Gastrocnemius medialis (tissue), 4 donors: Measurements from ENCODE around the gene RAI1. TPM values are rescaled to one million over a fixed set of nuclear protein-coding genes. Genes with fewer than 3 reads are reported as not detected.

Source experiments
- ATAC-seq, 2 donors: fragments of 150-250 bp; one replicate each; pipeline ENCODE4 v1.9.1; 2016
- DNase-seq, 2 donors: peaks; one replicate each; pipeline ENCODE4 v3.0.0-alpha.2; 2019
- H3K27ac ChIP-seq, 4 donors: fragments of 200-600 bp; sonication (generic); 1 replicate in 1 of 4; 2 replicates in 3 of 4; pipeline ENCODE4 v1.5.1; 2016 to 2018; ENCODE audit warnings: mild to moderate bottlenecking in 2 of 4, moderate library complexity in 1 of 4
- H3K27me3 ChIP-seq, 3 donors: fragments of 200-600 bp; sonication (generic) in 2 of 3; 1 replicate in 1 of 3; 2 replicates in 2 of 3; pipeline versions ENCODE4 v1.5.1 to v1.6.0; 2016 to 2019; ENCODE audit warnings: mild to moderate bottlenecking in 1 of 3, moderate library complexity in 1 of 3
- H3K36me3 ChIP-seq, 2 donors: fragments of 200-600 bp; sonication (generic) in 1 of 2; one replicate each; pipeline ENCODE4 v1.5.1; 2017 to 2018
- H3K4me1 ChIP-seq, 2 donors: fragments of 200-600 bp; sonication (generic) in 1 of 2; one replicate each; pipeline ENCODE4 v1.5.1; 2016 to 2017; ENCODE audit warnings: mild to moderate bottlenecking in 2 of 2
- H3K4me3 ChIP-seq, 4 donors: fragments of 200-600 bp; sonication (generic) in 3 of 4; 1 replicate in 1 of 4; 2 replicates in 3 of 4; pipeline ENCODE4 v1.5.1; 2016 to 2019; ENCODE audit warnings: mild to moderate bottlenecking in 2 of 4
- H3K9me3 ChIP-seq, 3 donors: fragments of 200-600 bp; sonication (generic) in 2 of 3; 1 replicate in 1 of 3; 2 replicates in 2 of 3; pipeline ENCODE4 v1.5.1; 2016 to 2019
- POLR2A ChIP-seq, 2 donors: fragments of 450-650 bp; IDR thresholded peaks; one replicate each; pipeline ENCODE4 v1.6.1; 2017; ENCODE audit warnings: antibody characterized with exemption in 2 of 2, mild to moderate bottlenecking in 2 of 2, moderate library complexity in 2 of 2
- in situ Hi-C, 4 donors: fragments of 200-750 bp; cut with MboI; loops; one replicate each; pipeline versions ENCODE4 v1.15.0 to v1.8.0; 2017; ENCODE audit warnings: low sequenced_read_pairs in 4 of 4
- intact Hi-C: fragments of 100-400 bp; cut with DNase I; formaldehyde crosslinking; loops from one replicate; pipeline ENCODE4 v1.15.1; 2023; ENCODE audit warnings: low total_unique reads
- total RNA-seq, 4 donors: library from RNA; depleted of rRNA; stranded (reverse); fragments of >200 nt; gene quantifications; one replicate each; pipeline versions ENCODE4 v1.1.0 to v1.2.3, GENCODE V29; 2016
- TF ChIP-seq, protein P1 (sequence below), 5 experiments: fragments of 450-650 bp in 3 of 5; fragments of 200-600 bp in 2 of 5; sonication (generic) in 2 of 5; IDR thresholded peaks in 4 of 5; conservative IDR thresholded peaks in 1 of 5; 1 replicate in 4 of 5; 2 replicates in 1 of 5; pipeline ENCODE4 v1.5.1; 2016 to 2019; ENCODE audit warnings: antibody characterized with exemption in 5 of 5, mild to moderate bottlenecking in 3 of 5, moderate library complexity in 3 of 5

Gene RAI1
- total RNA-seq, 4 donors from 2014 or later: 2.1 to 6.7 (median 4.3) TPM

GRCh38 chr17:17725752-17726457 lies 44.6 kb downstream of the RAI1 start:
- Histone ChIP-seq H3K4me3 (no peak overlapping the region), H3K4me1 (peaks cover 4 to 19% of the 10 kb centered on the region in 2 donors), H3K36me3 (no peaks in the 10 kb centered on the region), H3K9me3 (no peaks in the 10 kb centered on the region), H3K27me3 (no peaks in the 10 kb centered on the region), H3K27ac (no peak overlapping the region)
- in situ Hi-C loops: no loop called here
- ATAC-seq (no peak), DNase-seq (no peak)
- intact Hi-C loops: no loop called here
- TF ChIP-seq, protein P1, sequence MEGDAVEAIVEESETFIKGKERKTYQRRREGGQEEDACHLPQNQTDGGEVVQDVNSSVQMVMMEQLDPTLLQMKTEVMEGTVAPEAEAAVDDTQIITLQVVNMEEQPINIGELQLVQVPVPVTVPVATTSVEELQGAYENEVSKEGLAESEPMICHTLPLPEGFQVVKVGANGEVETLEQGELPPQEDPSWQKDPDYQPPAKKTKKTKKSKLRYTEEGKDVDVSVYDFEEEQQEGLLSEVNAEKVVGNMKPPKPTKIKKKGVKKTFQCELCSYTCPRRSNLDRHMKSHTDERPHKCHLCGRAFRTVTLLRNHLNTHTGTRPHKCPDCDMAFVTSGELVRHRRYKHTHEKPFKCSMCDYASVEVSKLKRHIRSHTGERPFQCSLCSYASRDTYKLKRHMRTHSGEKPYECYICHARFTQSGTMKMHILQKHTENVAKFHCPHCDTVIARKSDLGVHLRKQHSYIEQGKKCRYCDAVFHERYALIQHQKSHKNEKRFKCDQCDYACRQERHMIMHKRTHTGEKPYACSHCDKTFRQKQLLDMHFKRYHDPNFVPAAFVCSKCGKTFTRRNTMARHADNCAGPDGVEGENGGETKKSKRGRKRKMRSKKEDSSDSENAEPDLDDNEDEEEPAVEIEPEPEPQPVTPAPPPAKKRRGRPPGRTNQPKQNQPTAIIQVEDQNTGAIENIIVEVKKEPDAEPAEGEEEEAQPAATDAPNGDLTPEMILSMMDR (IDR thresholded peaks at IDR 0.05 in 4 of 5, conservative IDR thresholded peaks at IDR 0.05 in 1 of 5): no peak

DNA sequence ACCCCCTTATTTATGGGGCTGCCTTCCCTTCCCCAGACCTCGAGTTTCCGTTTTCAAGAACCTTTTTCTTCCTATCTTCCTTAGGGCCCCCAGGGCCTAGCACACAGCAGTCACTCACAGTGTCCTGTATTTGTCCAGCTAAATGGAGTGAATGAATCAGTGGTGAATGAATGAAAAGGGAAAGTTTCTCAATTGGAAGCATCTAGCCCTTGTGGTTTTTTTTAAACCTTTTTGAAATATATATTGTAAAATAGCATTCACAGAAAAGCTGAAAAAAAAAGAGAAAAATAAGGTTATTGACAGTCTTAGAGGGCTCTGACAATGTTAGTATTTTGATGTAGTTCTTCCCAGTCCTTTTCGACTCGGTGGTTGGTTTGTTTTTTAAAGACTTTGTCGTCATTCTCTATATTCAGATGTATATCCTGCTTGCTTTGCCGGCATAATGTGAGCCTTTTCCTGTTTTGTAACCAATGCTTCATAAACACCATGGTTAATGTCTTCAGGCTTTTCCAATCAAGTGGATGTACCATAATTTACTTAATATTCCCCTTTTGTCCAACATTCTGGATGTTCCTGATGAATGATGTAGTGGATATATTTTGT lies 45.3 kb downstream of the RAI1 start:
- intact Hi-C loops: no loop called here
- peaks cover 4 to 19% of the 10 kb centered on the region in 2 donors for H3K4me1 ChIP-seq

DNA sequence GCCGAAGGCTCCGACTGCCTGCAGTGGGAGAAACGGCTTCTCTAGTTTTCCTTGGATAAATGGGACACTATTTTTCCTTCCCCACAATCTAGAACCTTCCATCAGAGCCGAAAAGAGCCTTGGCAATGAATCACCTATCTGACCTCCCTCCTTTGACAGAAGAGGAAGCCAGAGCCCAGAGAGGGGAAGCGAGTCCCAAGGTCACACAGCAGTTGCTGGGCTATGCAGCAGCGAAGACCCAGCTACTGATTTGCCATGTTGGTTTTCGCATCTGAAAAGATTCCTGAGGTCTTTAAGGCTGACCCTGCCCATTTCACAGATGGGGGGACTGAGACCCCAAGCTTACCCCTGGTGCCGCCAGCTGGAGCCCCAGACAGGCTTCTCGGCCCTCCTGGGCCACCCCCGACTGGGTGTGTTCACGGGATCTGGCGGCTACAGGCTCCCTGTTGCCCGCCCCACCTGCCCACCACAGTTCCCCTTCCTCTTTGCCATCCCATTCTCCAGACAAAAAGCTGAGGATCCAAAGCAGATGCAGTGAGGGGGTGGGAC lies 45.9 kb downstream of the RAI1 start:
- intact Hi-C loops: no loop called here
- DNase-seq: no peak
- no peak for TF ChIP-seq POLR2A (IDR thresholded peaks at IDR 0.05)
- TF ChIP-seq, protein P1 (IDR thresholded peaks at IDR 0.05 in 4 of 5, conservative IDR thresholded peaks at IDR 0.05 in 1 of 5): no peak
- Histone ChIP-seq H3K9me3 (no peaks in the 10 kb centered on the region), H3K4me3 (no peak overlapping the region), H3K27ac (no peak overlapping the region), H3K4me1 (peaks cover 4 to 19% of the 10 kb centered on the region in 2 donors), H3K27me3 (no peaks in the 10 kb centered on the region), H3K36me3 (no peaks in the 10 kb centered on the region)
- in situ Hi-C loops: no loop called here
- no peak for ATAC-seq

More for the DNA sequence above, 45.3 kb downstream of the RAI1 start:
- H3K4me3 ChIP-seq: no peak overlapping the region
- H3K27me3 ChIP-seq: no peaks in the 10 kb centered on the region
- no peak overlapping the region for H3K27ac ChIP-seq
- H3K9me3 ChIP-seq: no peaks in the 10 kb centered on the region
- no peak for TF ChIP-seq POLR2A (IDR thresholded peaks at IDR 0.05)
- TF ChIP-seq, protein P1 (IDR thresholded peaks at IDR 0.05 in 4 of 5, conservative IDR thresholded peaks at IDR 0.05 in 1 of 5): no peak
- in situ Hi-C loops: no loop called here
- DNase-seq (no peak), ATAC-seq (no peak)
- H3K36me3 ChIP-seq: no peaks in the 10 kb centered on the region

- no peaks in the 10 kb centered on the region for H3K27me3 ChIP-seq
- in situ Hi-C loops (no loop called here), intact Hi-C loops (no loop called here)
- no peaks in the 10 kb centered on the region for H3K36me3 ChIP-seq
- H3K4me3 ChIP-seq: no peak overlapping the region
- peaks cover 9 to 14% of the 10 kb centered on the region in 2 donors for H3K4me1 ChIP-seq
- ATAC-seq (no peak), DNase-seq (no peak)
- H3K9me3 ChIP-seq: no peaks in the 10 kb centered on the region
- H3K27ac ChIP-seq: no peak overlapping the region
- TF ChIP-seq, protein P1 (IDR thresholded peaks at IDR 0.05 in 4 of 5, conservative IDR thresholded peaks at IDR 0.05 in 1 of 5): no peak
- TF ChIP-seq POLR2A (IDR thresholded peaks at IDR 0.05): no peak
Measured at GRCh38 chr17:17728146-17728545, 46.9 kb downstream of the RAI1 start.
